HAP-1 (cell line): ENCODE measurements around the gene CDH13.

ENCODE experiments used
- DNase-seq, 2 experiments: peaks; one replicate each; pipeline ENCODE4 v3.0.0-alpha.2; 2016 to 2020; ENCODE audit warnings: low spot score in 2 of 2
- H3K27me3 ChIP-seq: fragments of 250-450 bp; sonication (Bioruptor Pico); 2 replicates; pipeline ENCODE4 v1.5.1; 2020; ENCODE audit warnings: low read depth, mild to moderate bottlenecking, moderate library complexity
- H3K36me3 ChIP-seq: fragments of 250-450 bp; sonication (Bioruptor Pico); replicated peaks from 2 replicates; pipeline ENCODE4 v1.5.1; 2020; ENCODE audit warnings: mild to moderate bottlenecking
- H3K4me1 ChIP-seq: fragments of 250-450 bp; sonication (Bioruptor Pico); 2 replicates; pipeline ENCODE4 v1.5.1; 2020; ENCODE audit warnings: mild to moderate bottlenecking
- H3K4me3 ChIP-seq: fragments of 250-450 bp; sonication (Bioruptor Pico); 2 replicates; pipeline ENCODE4 v1.5.1; 2020; ENCODE audit warnings: mild to moderate bottlenecking, moderate library complexity
- H3K9me3 ChIP-seq: fragments of 250-450 bp; sonication (Bioruptor Pico); 2 replicates; pipeline ENCODE4 v1.5.1; 2020; ENCODE audit warnings: mild to moderate bottlenecking, moderate library complexity
- in situ Hi-C: fragments of 300-500 bp; cut with MboI; formaldehyde crosslinking; loops from 3 replicates; pipeline ENCODE4 v1.14.3; 2020; ENCODE audit warnings: low sequenced_read_pairs, inconsistent platforms, mixed read lengths

Gene CDH13

GRCh38 chr16:83509316-83509715, 882.5 kb downstream of the CDH13 start:
- H3K9me3 ChIP-seq: no peaks in the 10 kb centered on the region
- H3K36me3 ChIP-seq: no peaks in the 10 kb centered on the region
- in situ Hi-C loops: no loop called here
- H3K4me1 ChIP-seq: no peaks in the 10 kb centered on the region
- no peak for DNase-seq
- no peaks in the 10 kb centered on the region for H3K27me3 ChIP-seq
- no peak overlapping the region for H3K4me3 ChIP-seq

- no peak for DNase-seq
- Histone ChIP-seq H3K27me3 (0 out of 2 replicates have a peak, but pooled peaks cover 2% of the 10 kb centered on the region), H3K36me3 (no peaks in the 10 kb centered on the region), H3K9me3 (no peaks in the 10 kb centered on the region), H3K4me3 (no peak overlapping the region), H3K4me1 (no peaks in the 10 kb centered on the region)
- in situ Hi-C loops: no loop called here
These were observed 884.1 kb downstream of the CDH13 start for GRCh38 chr16:83510906-83511305.

- in situ Hi-C loops: no loop called here
- no peak for DNase-seq
These were observed 886.4 kb downstream of the CDH13 start for GRCh38 chr16:83513008-83513755.

GRCh38 chr16:83515395-83515794, 888.6 kb downstream of the CDH13 start:
- Histone ChIP-seq H3K9me3 (no peaks in the 10 kb centered on the region), H3K36me3 (no peaks in the 10 kb centered on the region), H3K27me3 (0 out of 2 replicates have a peak, but pooled peaks cover 2% of the 10 kb centered on the region), H3K4me1 (no peaks in the 10 kb centered on the region), H3K4me3 (no peak overlapping the region)
- in situ Hi-C loops: no loop called here
- DNase-seq: no peak

More at GRCh38 chr16:83513008-83513755, 886.4 kb downstream of the CDH13 start:
- no peak overlapping the region for H3K4me3 ChIP-seq
- no peaks in the 10 kb centered on the region for H3K9me3 ChIP-seq
- 0 out of 2 replicates have a peak, but pooled peaks cover 2% of the 10 kb centered on the region for H3K27me3 ChIP-seq
- H3K36me3 ChIP-seq: no peaks in the 10 kb centered on the region
- H3K4me1 ChIP-seq: no peaks in the 10 kb centered on the region

- Histone ChIP-seq H3K36me3 (no peaks in the 10 kb centered on the region), H3K4me3 (no peak overlapping the region), H3K9me3 (no peaks in the 10 kb centered on the region), H3K4me1 (no peaks in the 10 kb centered on the region), H3K27me3 (0 out of 2 replicates have a peak, but pooled peaks cover 2% of the 10 kb centered on the region)
- in situ Hi-C loops: no loop called here
- DNase-seq: no peak
These were observed 890.2 kb downstream of the CDH13 start for GRCh38 chr16:83516931-83517330.

GRCh38 chr16:83517398-83517797, 890.6 kb downstream of the CDH13 start:
- Histone ChIP-seq H3K9me3 (no peaks in the 10 kb centered on the region), H3K36me3 (no peaks in the 10 kb centered on the region), H3K4me3 (no peak overlapping the region), H3K4me1 (no peaks in the 10 kb centered on the region), H3K27me3 (0 out of 2 replicates have a peak, but pooled peaks cover 2% of the 10 kb centered on the region)
- in situ Hi-C loops: no loop called here
- DNase-seq: no peak

- Histone ChIP-seq H3K9me3 (no peaks in the 10 kb centered on the region), H3K4me1 (no peaks in the 10 kb centered on the region), H3K36me3 (no peaks in the 10 kb centered on the region), H3K27me3 (no peaks in the 10 kb centered on the region), H3K4me3 (no peak overlapping the region)
- no peak for DNase-seq
- in situ Hi-C loops: no loop called here
These were observed 893.8 kb downstream of the CDH13 start for GRCh38 chr16:83520596-83520995.

GRCh38 chr16:83530293-83530692, 903.5 kb downstream of the CDH13 start:
- Histone ChIP-seq H3K9me3 (no peaks in the 10 kb centered on the region), H3K27me3 (no peaks in the 10 kb centered on the region), H3K4me1 (no peaks in the 10 kb centered on the region), H3K36me3 (no peaks in the 10 kb centered on the region), H3K4me3 (no peak overlapping the region)
- no peak for DNase-seq
- in situ Hi-C loops: no loop called here

- H3K36me3 ChIP-seq: no peaks in the 10 kb centered on the region
- H3K27me3 ChIP-seq: no peaks in the 10 kb centered on the region
- no peak overlapping the region for H3K4me3 ChIP-seq
- in situ Hi-C loops: no loop called here
- DNase-seq: no peak
- H3K9me3 ChIP-seq: no peaks in the 10 kb centered on the region
- no peaks in the 10 kb centered on the region for H3K4me1 ChIP-seq
These were observed 905.9 kb downstream of the CDH13 start for GRCh38 chr16:83532634-83533033.

- no peak for DNase-seq
- Histone ChIP-seq H3K4me3 (no peak overlapping the region), H3K4me1 (no peaks in the 10 kb centered on the region), H3K27me3 (no peaks in the 10 kb centered on the region), H3K36me3 (no peaks in the 10 kb centered on the region), H3K9me3 (no peaks in the 10 kb centered on the region)
- in situ Hi-C loops: no loop called here
These were observed 906.4 kb downstream of the CDH13 start for GRCh38 chr16:83533193-83533592.

GRCh38 chr16:83538707-83539106, 911.9 kb downstream of the CDH13 start:
- Histone ChIP-seq H3K27me3 (no peaks in the 10 kb centered on the region), H3K36me3 (no peaks in the 10 kb centered on the region), H3K4me1 (no peaks in the 10 kb centered on the region), H3K9me3 (no peaks in the 10 kb centered on the region), H3K4me3 (no peak overlapping the region)
- DNase-seq: no peak
- in situ Hi-C loops: no loop called here

- in situ Hi-C loops: no loop called here
- Histone ChIP-seq H3K4me1 (no peaks in the 10 kb centered on the region), H3K4me3 (no peak overlapping the region), H3K9me3 (no peaks in the 10 kb centered on the region), H3K27me3 (no peaks in the 10 kb centered on the region), H3K36me3 (no peaks in the 10 kb centered on the region)
- DNase-seq: no peak
These were observed 913.1 kb downstream of the CDH13 start for GRCh38 chr16:83539736-83540490.

- Histone ChIP-seq H3K4me1 (no peaks in the 10 kb centered on the region), H3K4me3 (no peak overlapping the region), H3K36me3 (no peaks in the 10 kb centered on the region), H3K9me3 (no peaks in the 10 kb centered on the region), H3K27me3 (no peaks in the 10 kb centered on the region)
- in situ Hi-C loops: no loop called here
- no peak for DNase-seq
These were observed 914.5 kb downstream of the CDH13 start for GRCh38 chr16:83541231-83541630.

- no peak for DNase-seq
- no peaks in the 10 kb centered on the region for H3K27me3 ChIP-seq
- in situ Hi-C loops: no loop called here
- H3K4me1 ChIP-seq: no peaks in the 10 kb centered on the region
- H3K36me3 ChIP-seq: no peaks in the 10 kb centered on the region
- H3K4me3 ChIP-seq: no peak overlapping the region
- H3K9me3 ChIP-seq: no peaks in the 10 kb centered on the region
These were observed 915.7 kb downstream of the CDH13 start for GRCh38 chr16:83542491-83542890.
